ENCODE results near the gene ZRANB1.

DNA sequence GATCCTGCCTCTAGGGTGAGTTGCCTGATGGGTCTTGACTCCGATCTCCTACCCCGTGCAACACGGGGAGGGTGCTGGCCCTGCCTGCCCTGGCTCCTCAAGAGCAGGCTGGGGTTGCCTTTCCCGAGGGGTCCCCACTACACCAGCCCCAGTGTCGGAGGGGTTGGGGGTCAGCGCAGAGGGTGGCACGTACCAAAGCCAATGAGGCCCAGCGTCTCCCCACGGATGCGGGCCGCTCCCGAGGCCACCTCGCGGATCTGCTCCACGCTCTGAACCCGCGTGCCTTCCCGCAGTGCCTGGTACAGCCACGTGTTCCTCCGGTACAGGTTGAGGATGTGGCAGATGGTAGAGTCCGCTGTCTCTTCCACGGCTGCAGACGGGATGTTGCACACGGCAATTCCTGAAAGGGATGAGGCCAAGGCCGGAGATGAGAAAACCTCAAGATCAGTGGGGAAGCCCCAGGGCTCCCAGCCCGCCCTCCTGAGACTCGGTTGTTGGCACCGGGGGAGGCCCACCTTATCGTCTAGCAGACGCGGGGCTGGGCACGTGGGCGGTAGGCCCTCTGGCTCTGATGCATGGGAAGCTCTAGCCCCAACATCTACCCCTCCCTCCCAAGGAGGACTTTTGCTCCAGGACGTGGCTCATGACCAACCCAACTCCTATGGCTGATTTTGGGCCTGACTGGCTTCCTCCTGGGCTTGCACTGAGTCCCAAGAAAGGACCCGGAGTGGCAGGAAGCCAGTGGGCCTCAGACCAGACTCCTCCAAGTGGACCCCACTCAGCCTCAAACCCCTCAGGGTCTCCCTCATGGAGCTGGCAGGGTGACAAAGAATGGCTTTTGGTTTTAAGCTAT, 56.1 kb downstream of the ZRANB1 start:
- TF ChIP-seq CTCF (conservative IDR thresholded peaks at IDR 0.05; ENCODE audit: low read length) (no peak), EZH2phosphoT487 (IDR thresholded peaks at IDR 0.05; ENCODE audit: borderline replicate concordance, low read depth, low read length) (no peak)

Measured in OCI-LY7 (cell line).